ENCODE measurements around the gene BMX.

- TF ChIP-seq PATZ1 (CRISPR knock-in tag; IDR thresholded peaks at IDR 0.05; ENCODE audit: borderline replicate concordance), result no peak
- no peak for TF ChIP-seq TSHZ2 (CRISPR knock-in tag; IDR thresholded peaks at IDR 0.05)
- TF ChIP-seq, protein P1, sequence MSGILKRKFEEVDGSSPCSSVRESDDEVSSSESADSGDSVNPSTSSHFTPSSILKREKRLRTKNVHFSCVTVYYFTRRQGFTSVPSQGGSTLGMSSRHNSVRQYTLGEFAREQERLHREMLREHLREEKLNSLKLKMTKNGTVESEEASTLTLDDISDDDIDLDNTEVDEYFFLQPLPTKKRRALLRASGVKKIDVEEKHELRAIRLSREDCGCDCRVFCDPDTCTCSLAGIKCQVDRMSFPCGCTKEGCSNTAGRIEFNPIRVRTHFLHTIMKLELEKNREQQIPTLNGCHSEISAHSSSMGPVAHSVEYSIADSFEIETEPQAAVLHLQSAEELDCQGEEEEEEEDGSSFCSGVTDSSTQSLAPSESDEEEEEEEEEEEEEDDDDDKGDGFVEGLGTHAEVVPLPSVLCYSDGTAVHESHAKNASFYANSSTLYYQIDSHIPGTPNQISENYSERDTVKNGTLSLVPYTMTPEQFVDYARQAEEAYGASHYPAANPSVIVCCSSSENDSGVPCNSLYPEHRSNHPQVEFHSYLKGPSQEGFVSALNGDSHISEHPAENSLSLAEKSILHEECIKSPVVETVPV (CRISPR knock-in tag; IDR thresholded peaks at IDR 0.05), result no peak
- TF ChIP-seq TOX (CRISPR knock-in tag; IDR thresholded peaks at IDR 0.05; ENCODE audit: borderline replicate concordance), result no peak
- no peak for TF ChIP-seq ARNTL (CRISPR knock-in tag; IDR thresholded peaks at IDR 0.05; ENCODE audit: borderline replicate concordance, low read depth)
- TF ChIP-seq ZFP3 (CRISPR knock-in tag; IDR thresholded peaks at IDR 0.05), result no peak
- no peak for TF ChIP-seq ZNF70 (CRISPR knock-in tag; IDR thresholded peaks at IDR 0.05)
- no peak for TF ChIP-seq RARB (CRISPR knock-in tag; IDR thresholded peaks at IDR 0.05)
- no peak for TF ChIP-seq ZFP30 (CRISPR knock-in tag; IDR thresholded peaks at IDR 0.05)
Observed at GRCh38 chrX:15560924-15561323, 60.3 kb downstream of the BMX start.

All from SK-N-SH treated with all-trans-retinoic acid at 6 μM for 48 hours (cell line).